Stimulated activated CD8-positive, alpha-beta memory T cell treated with anti-CD3 and anti-CD28 coated beads, Interleukin-7, amount 100 ng/mL, for 1 hour (primary cell): Measurements from ENCODE around the gene CFTR.

Source experiments
- DNase-seq, 2 donors: peaks; one replicate each; pipeline ENCODE4 v3.0.0-alpha.2; 2020; ENCODE audit warnings: low read depth in 2 of 2

Gene CFTR

GRCh38 chr7:117587931-117588330, 108.1 kb downstream of the CFTR start:
- DNase-seq: no peak

- no peak for DNase-seq
Measured at GRCh38 chr7:117588352-117588794, 108.5 kb downstream of the CFTR start.

DNA sequence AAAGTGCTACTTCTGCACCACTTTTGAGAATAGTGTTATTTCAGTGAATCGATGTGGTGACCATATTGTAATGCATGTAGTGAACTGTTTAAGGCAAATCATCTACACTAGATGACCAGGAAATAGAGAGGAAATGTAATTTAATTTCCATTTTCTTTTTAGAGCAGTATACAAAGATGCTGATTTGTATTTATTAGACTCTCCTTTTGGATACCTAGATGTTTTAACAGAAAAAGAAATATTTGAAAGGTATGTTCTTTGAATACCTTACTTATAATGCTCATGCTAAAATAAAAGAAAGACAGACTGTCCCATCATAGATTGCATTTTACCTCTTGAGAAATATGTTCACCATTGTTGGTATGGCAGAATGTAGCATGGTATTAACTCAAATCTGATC, 110.4 kb downstream of the CFTR start:
- no peak for DNase-seq

GRCh38 chr7:117592011-117592635, 112.3 kb downstream of the CFTR start:
- DNase-seq: no peak

DNA sequence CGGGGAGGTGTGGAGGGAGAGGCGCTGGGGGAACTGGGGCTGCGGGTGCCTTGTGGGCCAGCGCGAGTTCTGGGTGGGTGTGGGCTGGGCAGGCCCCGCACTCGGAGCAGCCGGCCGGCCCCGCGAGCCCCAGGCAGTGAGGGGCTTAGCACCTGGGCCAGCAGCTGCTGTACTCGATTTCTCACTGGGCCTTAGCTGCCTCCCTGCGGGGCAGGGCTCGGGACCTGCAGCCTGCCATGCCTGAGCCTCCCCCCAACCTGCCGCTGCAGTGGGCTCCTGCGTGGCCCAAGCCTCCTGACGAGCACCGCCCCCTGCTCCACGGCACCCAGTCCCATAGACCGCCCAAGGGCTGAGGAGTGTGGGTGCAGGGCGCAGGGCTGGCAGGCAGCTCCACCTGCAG, 116.3 kb downstream of the CFTR start:
- no peak for DNase-seq

- DNase-seq: no peak
Measured at GRCh38 chr7:117597755-117598154, 117.9 kb downstream of the CFTR start.

DNA sequence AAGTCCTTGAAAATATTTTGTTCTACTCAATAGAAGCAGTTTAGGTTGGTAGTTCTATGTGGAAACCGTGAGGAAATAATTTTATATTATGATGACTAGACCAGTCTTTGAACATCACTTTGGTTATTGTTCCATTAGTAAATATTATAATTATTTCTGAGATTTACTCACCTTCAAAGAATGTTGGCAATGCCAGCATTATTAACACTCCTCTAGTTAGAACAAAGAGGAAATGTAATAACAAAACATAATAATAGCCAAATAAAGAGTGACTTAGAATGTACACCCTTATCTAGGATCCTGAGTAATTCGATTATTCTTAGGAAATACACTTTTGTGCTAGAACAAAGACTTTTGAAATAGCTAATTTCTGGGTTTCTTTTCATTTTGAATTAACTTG, 121.1 kb downstream of the CFTR start:
- DNase-seq: no peak

- DNase-seq: no peak
Measured at GRCh38 chr7:117603627-117604026, 123.8 kb downstream of the CFTR start.

GRCh38 chr7:117605712-117606111, 125.9 kb downstream of the CFTR start:
- DNase-seq: no peak

DNA sequence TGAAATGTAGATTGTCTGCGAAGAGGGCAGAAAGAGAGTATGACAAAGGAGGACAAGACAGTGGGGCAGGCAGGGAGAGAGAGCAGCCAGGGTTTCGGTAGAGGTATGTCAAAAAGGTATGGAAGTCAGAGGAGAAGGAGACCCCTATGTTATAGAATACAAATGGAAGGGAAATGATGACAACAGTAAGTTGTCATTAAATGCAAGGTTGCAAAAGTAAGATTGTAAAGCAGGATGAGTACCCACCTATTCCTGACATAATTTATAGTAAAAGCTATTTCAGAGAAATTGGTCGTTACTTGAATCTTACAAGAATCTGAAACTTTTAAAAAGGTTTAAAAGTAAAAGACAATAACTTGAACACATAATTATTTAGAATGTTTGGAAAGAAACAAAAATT, 126.3 kb downstream of the CFTR start:
- DNase-seq: no peak

DNA sequence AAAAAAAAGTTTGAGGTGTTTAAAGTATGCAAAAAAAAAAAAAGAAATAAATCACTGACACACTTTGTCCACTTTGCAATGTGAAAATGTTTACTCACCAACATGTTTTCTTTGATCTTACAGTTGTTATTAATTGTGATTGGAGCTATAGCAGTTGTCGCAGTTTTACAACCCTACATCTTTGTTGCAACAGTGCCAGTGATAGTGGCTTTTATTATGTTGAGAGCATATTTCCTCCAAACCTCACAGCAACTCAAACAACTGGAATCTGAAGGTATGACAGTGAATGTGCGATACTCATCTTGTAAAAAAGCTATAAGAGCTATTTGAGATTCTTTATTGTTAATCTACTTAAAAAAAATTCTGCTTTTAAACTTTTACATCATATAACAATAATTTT, 130.6 kb downstream of the CFTR start:
- DNase-seq: no peak

DNA sequence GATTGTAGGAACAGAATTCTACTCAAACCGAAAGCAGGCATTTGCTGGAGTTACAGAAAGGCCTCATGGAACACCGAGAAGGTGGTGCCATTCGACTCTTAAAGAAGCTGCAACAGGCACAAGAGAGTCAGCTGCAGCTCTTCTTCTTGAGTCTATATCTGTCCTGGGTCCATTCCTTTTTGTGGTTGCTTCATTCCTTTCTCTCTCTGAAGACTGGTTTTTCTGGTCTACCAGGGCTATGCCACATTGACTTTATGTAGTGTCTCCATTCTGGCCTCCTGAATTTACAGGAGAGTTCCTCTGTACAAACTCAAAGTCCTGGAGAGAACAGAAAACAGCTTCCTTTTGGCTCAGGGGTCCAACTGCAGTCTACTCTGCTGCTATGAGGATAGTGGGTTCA, 132.8 kb downstream of the CFTR start:
- DNase-seq: no peak

DNA sequence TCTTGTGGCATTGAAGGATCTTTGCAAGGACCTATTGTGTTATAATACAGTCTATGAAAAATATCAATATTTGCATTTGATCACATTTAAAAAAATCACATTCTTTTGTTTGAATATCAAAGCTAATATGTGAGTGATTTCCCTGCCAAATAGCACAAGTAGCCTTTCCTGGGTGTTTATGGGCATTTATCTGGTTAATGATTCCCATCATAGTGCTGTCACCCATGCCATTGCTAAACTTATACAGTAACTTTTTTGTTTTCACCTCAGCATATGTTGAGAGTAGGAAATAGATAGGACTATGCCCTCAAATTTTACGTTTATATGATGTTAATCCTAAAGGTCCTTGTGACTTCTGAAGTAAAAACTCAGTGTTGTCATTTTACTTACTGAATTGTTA, 136.9 kb downstream of the CFTR start:
- DNase-seq: no peak

GRCh38 chr7:117619681-117620080, 139.9 kb downstream of the CFTR start:
- no peak for DNase-seq

DNA sequence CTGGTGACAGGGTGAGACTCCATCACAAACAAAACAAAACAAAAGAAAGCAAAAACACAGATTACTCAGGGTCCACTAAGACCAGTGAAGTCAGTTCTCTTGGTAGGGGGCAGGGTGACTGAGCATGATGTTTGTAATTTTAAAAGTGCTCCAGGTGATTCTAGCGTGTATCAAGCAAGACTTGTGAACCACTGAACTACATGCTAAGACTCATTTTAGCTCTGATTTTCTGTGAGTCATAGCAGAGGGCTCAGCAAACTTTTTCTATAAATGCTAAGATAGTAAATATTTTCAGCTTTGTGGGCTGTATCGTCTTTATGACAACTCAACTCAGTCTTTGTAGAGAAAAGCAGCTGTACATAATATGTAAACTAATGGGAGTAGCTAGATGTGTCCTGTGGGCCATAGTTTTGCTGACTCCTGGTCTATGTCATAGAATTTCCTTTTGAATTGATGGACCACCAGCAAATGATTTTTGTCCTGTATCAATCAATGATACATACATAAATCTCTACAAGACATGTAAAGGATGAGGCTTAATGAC, 141.3 kb downstream of the CFTR start:
- DNase-seq: no peak

- no peak for DNase-seq
Measured at GRCh38 chr7:117623606-117624005, 143.8 kb downstream of the CFTR start.

- DNase-seq: no peak
Measured at GRCh38 chr7:117630501-117630900, 150.7 kb downstream of the CFTR start.

- DNase-seq: no peak
Measured at GRCh38 chr7:117630907-117631564, 151.2 kb downstream of the CFTR start.

DNA sequence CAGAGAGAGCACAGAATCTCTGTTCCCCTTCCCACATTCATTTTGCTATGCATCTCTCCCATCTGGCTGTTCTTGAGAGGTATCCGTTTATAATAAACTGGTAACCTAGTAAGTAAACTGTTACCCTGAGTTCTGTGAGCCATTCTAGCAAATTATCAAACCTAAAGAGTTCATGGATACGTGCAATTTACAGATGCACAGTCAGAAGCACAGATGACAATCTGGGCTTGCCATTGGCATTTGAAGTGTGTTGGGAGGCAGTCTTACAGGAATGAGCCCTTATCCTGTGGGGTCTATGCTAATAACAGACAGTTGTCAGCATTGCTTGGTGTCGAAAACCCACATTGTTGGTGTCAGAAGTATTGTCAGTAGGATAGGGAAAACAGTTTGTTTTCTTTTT, 151.8 kb downstream of the CFTR start:
- no peak for DNase-seq

GRCh38 chr7:117637937-117638336, 158.1 kb downstream of the CFTR start:
- no peak for DNase-seq

- no peak for DNase-seq
Measured at GRCh38 chr7:117639966-117640365, 160.1 kb downstream of the CFTR start.

DNA sequence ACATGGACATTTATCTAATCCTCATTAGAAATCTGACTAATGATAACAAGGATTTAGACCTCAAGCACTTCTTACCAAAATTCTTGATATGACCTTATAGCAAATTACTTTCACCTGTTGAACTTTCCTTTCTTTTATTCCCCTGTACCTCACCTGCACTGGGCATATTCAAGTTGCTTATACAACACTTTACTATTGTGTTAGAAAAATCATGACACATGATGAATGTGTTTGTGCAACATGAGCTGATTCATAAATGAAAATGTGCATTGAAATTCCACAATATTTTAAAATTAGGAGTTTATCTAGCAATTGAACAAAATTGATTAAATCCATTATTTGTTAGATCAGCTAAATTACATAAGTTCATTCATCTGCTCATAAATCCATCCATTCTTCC, 160.6 kb downstream of the CFTR start:
- no peak for DNase-seq

GRCh38 chr7:117645481-117646165, 165.8 kb downstream of the CFTR start:
- no peak for DNase-seq
